Lower lobe of right lung (tissue), 2 donors: ENCODE data around the gene RALY. TPM values are rescaled to one million over a fixed set of nuclear protein-coding genes. Genes with fewer than 3 reads are reported as not detected.

Experiments
- ATAC-seq, 2 donors: fragments of 200-7000 bp; cut with Tn5 transposase; one replicate each; pipeline ENCODE4 v1.9.1; 2020 to 2022; ENCODE audit warnings: mild to moderate bottlenecking in 2 of 2, moderate library complexity in 2 of 2
- DNase-seq: peaks from one replicate; pipeline ENCODE4 v3.0.0-alpha.2; 2020
- H3K27ac ChIP-seq: fragments of 200-600 bp; one replicate; pipeline ENCODE4 v1.8.0; 2022
- H3K27me3 ChIP-seq: fragments of 200-600 bp; one replicate; pipeline ENCODE4 v1.8.0; 2022; ENCODE audit warnings: low read depth
- H3K36me3 ChIP-seq: fragments of 200-600 bp; one replicate; pipeline ENCODE4 v1.8.0; 2022; ENCODE audit warnings: mild to moderate bottlenecking
- H3K4me1 ChIP-seq: fragments of 200-600 bp; one replicate; pipeline ENCODE4 v1.8.0; 2022
- H3K4me3 ChIP-seq: fragments of 200-600 bp; one replicate; pipeline ENCODE4 v1.8.0; 2022; ENCODE audit warnings: mild to moderate bottlenecking
- H3K9me3 ChIP-seq: fragments of 200-600 bp; one replicate; pipeline ENCODE4 v1.8.0; 2022
- intact Hi-C: fragments of 100-400 bp; cut with DNase I; formaldehyde crosslinking; loops from one replicate; pipeline ENCODE4 v1.11.0; 2022
- total RNA-seq: library from RNA; stranded (reverse); fragmentation: NEBNext Ultra II Directional; extraction: Animal tissue kit (Norgen Biotek cat#: 25700); gene quantifications from one replicate; pipeline ENCODE4 v1.2.1, GENCODE V29; 2021
- TF ChIP-seq, protein P1 (sequence below): fragments of 200-600 bp; IDR thresholded peaks from one replicate; pipeline ENCODE4 v1.8.0; 2022; ENCODE audit warnings: antibody characterized with exemption, mild to moderate bottlenecking
- donor health status: DM: no; HTN: yes; CAD: no; lungs with severe emphysema.

RALY gene
- total RNA-seq, 1 donor from 2014 or later, result 124 TPM

- intact Hi-C loops, result no loop called here
- H3K9me3 ChIP-seq, result no peaks in the 10 kb centered on the region
- TF ChIP-seq, protein P1, sequence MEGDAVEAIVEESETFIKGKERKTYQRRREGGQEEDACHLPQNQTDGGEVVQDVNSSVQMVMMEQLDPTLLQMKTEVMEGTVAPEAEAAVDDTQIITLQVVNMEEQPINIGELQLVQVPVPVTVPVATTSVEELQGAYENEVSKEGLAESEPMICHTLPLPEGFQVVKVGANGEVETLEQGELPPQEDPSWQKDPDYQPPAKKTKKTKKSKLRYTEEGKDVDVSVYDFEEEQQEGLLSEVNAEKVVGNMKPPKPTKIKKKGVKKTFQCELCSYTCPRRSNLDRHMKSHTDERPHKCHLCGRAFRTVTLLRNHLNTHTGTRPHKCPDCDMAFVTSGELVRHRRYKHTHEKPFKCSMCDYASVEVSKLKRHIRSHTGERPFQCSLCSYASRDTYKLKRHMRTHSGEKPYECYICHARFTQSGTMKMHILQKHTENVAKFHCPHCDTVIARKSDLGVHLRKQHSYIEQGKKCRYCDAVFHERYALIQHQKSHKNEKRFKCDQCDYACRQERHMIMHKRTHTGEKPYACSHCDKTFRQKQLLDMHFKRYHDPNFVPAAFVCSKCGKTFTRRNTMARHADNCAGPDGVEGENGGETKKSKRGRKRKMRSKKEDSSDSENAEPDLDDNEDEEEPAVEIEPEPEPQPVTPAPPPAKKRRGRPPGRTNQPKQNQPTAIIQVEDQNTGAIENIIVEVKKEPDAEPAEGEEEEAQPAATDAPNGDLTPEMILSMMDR, result no peak
- H3K4me3 ChIP-seq, result no peak overlapping the region
- no peak for DNase-seq
- H3K4me1 ChIP-seq, result peaks cover 11% of the 10 kb centered on the region
- H3K27ac ChIP-seq, result no peak overlapping the region
- peaks cover 100% of the 10 kb centered on the region for H3K36me3 ChIP-seq
- H3K27me3 ChIP-seq, result no peaks in the 10 kb centered on the region
- no peak for ATAC-seq
These were observed 104.9 kb downstream of the RALY start for GRCh38 chr20:34098570-34098969.

DNA sequence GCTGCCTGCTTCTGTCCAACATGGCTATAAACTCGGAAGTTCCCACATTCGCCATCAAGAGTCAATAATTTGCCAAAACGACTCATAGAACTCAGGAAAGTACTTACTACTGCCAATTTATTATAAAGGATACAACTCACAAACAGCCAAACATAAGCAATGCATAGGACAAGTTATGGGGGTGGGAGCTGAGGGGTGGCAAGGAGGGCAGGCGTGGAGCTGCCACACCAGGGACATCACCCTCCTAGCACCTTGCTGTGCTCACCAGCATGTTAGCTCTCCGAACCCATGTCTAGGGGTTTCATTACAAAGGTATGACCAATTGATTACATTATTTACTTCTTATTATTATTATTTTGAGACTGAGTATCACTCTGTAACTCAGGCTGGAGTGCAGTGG is 106.0 kb downstream of the RALY start:
- Histone ChIP-seq H3K27ac (no peak overlapping the region), H3K9me3 (no peaks in the 10 kb centered on the region), H3K27me3 (no peaks in the 10 kb centered on the region), H3K36me3 (peaks cover 100% of the 10 kb centered on the region), H3K4me1 (peaks cover 11% of the 10 kb centered on the region), H3K4me3 (no peak overlapping the region)
- DNase-seq (no peak), ATAC-seq (no peak)
- TF ChIP-seq, protein P1, result no peak
- intact Hi-C loops, result no loop called here

DNA sequence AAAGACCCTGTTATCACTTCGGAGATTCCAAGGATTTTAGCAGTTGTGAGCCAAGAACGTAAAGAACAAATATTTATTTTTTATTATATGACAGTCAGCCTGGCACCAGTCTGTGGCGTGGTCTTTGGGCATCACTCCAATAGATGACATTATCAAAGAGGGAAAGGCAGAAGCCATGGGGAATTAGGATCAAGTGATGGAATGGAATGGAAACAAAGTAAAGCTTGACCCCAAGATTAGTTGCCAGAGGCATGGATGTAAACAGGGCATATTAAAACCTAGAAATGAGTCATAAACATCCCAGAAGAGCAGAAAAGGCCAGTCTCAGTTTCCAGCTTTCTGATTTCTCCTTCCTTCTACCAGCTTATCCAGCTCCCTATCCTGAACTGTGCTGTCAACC is 106.9 kb downstream of the RALY start:
- no peaks in the 10 kb centered on the region for H3K27me3 ChIP-seq
- peaks cover 100% of the 10 kb centered on the region for H3K36me3 ChIP-seq
- H3K27ac ChIP-seq, result no peak overlapping the region
- intact Hi-C loops, result no loop called here
- H3K4me3 ChIP-seq, result no peak overlapping the region
- peaks cover 20% of the 10 kb centered on the region for H3K4me1 ChIP-seq
- ATAC-seq, result no peak
- DNase-seq, result no peak
- no peaks in the 10 kb centered on the region for H3K9me3 ChIP-seq
- TF ChIP-seq, protein P1, result no peak

DNA sequence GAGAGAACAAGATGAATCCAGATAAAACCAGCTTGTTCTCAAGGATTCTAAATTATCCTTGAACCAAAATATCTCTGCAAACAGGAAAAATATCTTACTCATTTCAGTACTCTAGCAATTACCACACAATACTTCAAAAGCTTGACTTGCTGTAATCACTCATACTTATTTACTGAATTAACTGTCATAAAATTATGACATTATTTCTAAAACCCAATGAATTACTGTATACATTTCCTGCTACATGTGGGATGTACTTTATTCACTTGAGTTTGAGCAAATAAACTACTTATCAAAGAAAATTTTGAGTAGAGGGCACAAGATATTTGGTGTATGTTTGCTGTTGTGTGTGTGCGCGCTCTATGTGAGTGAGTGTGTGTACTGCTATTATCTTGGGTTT is 108.6 kb downstream of the RALY start:
- Histone ChIP-seq H3K9me3 (no peaks in the 10 kb centered on the region), H3K4me3 (no peak overlapping the region), H3K27me3 (no peaks in the 10 kb centered on the region), H3K4me1 (peaks cover 37% of the 10 kb centered on the region), H3K27ac (no peak overlapping the region), H3K36me3 (peaks cover 88% of the 10 kb centered on the region)
- ATAC-seq (no peak), DNase-seq (no peak)
- intact Hi-C loops, result no loop called here
- TF ChIP-seq, protein P1, result no peak

DNA sequence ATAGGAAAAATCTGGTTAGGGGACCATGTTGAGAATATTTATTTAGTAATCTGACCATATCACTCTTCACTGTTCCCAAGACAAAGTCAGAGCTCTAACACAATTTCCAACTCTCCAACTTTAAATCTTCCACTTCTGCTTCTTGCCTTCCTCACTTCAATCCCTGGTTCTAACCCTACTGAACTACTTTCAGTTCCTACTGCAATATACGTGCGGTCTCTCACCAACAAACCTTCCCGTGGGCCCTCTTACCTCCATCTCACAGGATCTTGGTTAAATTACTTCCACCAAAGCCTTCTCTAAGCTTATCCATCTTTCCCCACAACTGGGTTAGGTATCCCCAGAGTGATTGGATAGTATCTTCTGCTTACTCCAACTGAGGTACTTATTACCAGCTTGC is 110.3 kb downstream of the RALY start:
- H3K4me3 ChIP-seq, result no peak overlapping the region
- intact Hi-C loops, result no loop called here
- peaks cover 55% of the 10 kb centered on the region for H3K4me1 ChIP-seq
- H3K36me3 ChIP-seq, result peaks cover 81% of the 10 kb centered on the region
- H3K27me3 ChIP-seq, result no peaks in the 10 kb centered on the region
- DNase-seq, result no peak
- no peak for ATAC-seq
- H3K27ac ChIP-seq, result no peak overlapping the region
- no peaks in the 10 kb centered on the region for H3K9me3 ChIP-seq
- TF ChIP-seq, protein P1, result no peak
